HG03342 (cell line): ENCODE results near the gene ZNF221.
"Not testable (repeated sequence)": the region's sequence is repeated elsewhere in the genome, so short reads cannot be mapped to it uniquely, and the experiment has no call there.

Source experiments
- ATAC-seq: cut with Tn5 transposase; IDR thresholded peaks from one replicate; pipeline ENCODE4 v1.9.1; 2021; ENCODE audit warnings: mild to moderate bottlenecking, moderate library complexity; ENCODE audit not compliant: unreplicated experiment

The ZNF221 gene

GRCh38 chr19:43950834-43951645 lies at the start of gene ZNF221:
ZNF221 (plus strand) TSS chr19:43951228; CDS start chr19:43962727, 11,499 bp downstream.
- ATAC-seq, result peak; percentile 89

- no peak for ATAC-seq
Observed at GRCh38 chr19:43901395-43902390, 49.3 kb upstream of the ZNF221 start.

DNA sequence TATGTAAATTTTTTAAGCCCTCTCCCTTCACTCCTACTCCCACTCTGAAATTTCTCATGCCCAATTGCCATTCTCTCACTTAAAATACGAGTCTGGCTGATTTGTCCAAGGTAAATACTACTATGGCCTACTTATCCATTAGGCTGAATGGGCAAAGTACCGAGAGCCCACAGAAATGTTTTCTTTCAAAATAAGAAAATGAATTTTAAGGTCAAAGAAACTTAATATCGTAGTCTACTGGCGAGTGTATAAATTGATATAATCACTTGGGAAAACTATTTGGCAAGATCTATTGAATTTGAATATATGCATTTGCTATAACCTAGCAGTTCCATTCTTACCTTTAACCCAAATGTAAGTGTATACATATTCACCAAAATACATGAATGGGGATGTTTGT lies 48.6 kb upstream of the ZNF221 start:
- ATAC-seq, result no peak

DNA sequence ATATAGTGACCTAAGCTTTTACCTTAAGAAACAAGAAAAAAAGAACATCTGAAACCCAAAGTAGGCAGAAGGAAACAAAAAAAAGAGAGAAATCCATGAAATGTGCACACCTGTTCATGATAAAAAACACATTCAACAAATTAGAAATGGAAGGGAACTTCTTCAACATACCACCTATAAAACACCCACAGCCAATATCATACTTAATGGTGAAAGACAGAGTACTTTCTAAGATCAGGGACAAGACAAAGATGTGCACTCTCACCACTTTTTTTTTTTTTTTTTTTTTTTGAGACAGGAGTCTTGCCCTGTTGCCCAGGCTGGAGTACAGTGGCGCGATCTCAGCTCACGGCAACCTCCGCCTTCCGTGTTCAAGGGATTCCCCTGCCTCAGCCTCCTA lies 45.1 kb upstream of the ZNF221 start:
- no peak for ATAC-seq

GRCh38 chr19:43906774-43907173 lies 44.3 kb upstream of the ZNF221 start:
- ATAC-seq, result no peak

DNA sequence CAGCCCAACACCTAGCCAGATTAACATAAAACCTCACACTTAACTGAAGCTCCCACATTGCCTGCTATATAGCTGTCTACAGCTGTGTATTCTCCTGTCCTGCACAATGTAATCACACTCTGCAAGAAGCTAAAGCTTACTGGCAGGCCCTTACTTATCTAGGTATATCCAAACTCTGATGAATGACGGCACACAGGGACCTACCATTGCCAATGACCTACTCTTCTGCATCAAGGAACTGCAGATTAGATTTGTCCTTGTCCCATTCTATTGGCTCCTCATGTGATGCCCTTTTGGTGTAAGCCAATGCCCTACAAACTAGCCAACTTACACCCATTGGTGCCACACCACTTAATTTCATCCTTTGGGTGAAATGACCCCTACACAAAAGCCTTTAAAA lies 42.4 kb upstream of the ZNF221 start:
- ATAC-seq, result no peak

DNA sequence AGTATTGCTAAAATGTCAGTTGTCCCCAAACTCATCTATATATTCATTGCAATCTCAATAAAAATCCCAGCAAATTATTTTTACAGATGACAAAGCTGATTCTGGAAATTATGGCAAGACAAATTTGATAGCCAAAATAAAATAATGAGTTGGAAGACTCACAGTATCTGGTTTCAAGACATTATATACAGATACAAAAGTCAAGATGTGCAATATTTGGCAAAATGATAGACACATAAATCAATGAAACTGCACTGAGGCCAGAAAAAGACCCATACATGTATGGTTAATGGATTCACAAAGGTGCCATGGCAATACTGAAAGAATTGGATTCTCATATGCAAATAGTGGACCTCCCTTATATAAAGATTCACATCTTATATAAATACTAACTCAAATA lies 40.1 kb upstream of the ZNF221 start:
- ATAC-seq, result no peak

- ATAC-seq, result no peak
Observed at GRCh38 chr19:43913383-43913782, 37.6 kb upstream of the ZNF221 start.

- ATAC-seq, result no peak
Observed at GRCh38 chr19:43914051-43914450, 37.0 kb upstream of the ZNF221 start.

GRCh38 chr19:43923875-43924274 lies 27.2 kb upstream of the ZNF221 start:
- no peak for ATAC-seq

GRCh38 chr19:43928820-43929219 lies 22.2 kb upstream of the ZNF221 start:
- ATAC-seq, result no peak

DNA sequence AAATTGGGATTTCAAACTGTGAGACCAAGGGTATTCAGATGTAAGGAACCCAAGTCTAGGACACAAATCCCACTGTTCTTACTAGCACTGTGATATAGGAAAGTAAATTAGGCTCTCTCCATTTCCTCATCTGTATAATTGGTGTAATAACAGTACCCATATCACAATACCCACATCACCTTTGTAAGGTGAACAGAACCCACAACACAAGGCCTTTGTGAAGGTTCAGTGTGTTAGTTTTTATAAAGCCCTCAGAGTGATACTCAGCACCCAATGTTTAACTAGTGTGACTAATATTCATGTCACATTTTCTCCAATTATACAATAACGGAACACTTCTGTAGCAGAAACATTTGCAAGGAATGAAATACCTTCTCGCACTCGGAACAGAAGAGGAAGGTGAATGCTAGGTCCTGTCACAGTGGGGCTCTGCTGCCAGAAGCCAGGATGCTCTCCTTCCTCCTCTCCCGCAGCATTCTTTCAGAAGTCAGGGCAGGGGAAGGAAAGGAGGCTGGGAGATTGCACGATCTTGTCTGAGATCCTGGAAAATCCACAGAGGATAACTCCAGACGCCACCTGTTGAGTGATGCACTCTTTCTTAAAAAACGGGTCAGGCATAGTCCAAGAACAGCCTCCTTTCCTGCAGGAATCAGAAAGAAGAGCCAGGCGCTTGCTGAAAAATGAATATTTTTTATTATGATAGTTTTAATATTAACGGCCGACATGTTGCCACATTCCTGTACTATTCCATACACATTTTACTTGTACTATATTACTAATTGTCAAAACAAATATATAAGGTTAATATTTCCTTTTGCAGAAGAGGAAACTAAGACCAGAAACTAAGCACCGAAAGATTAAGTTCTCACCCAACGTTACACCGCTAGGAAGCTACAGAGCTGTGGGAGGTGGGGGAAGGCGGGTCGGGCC lies 16.7 kb upstream of the ZNF221 start:
- no peak for ATAC-seq

GRCh38 chr19:43934985-43935708 lies 15.9 kb upstream of the ZNF221 start, which contains the start of gene ZNF45:
ZNF45 (minus strand) TSS chr19:43935282; CDS start chr19:43922185, 13,097 bp downstream.
- peak; percentile 93 for ATAC-seq

DNA sequence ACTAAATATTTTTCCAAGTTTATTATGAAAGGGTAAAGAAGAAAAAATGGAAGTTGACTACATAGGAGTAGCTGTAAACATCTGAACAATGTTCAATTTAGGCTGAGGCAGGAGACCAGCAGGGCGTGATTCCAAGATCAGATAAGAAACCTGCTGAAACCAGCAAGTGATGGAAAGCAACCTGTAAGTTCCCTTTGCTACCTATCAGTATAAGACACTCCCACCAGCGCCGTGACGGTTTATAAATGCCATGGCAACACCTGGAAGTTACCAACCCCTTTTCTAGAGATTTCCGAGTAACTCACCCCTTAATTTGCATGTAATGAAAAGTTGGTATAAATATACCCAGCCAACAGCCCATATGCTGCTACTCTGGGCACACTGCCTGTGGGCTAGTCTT lies 14.8 kb upstream of the ZNF221 start:
- no peak for ATAC-seq

DNA sequence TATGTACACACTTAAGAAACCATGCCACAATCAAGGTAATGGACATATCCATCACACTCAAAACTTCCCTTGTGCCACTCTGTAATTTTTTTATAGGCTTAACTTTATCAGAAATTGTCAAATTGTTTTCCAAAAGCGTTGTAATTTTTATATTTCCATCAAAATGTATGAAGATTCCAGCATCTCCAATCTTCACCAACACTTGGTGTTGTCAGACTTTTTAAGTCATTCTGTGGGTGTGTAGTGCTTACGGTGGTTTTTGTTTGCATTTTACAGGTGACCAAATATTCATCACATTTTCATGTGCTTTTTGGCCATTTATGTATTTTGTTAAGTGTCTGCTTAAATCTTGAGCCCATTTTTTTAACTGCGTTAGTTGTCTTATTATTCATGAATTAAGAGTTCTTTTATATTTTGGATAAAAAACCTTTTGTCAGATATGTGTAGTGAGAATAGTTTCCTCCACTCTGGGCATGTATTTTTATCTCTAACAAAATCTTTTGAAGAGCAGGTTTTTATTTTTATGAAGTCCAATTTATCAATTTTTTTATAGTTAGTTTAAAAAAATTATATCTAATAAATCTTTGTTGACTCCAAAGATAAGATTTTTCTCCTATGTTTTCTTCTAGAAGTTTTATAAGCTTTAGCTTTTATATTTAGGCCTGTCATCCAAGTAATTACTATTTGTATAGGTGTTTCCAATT lies 11.3 kb upstream of the ZNF221 start:
- ATAC-seq, result no peak

GRCh38 chr19:43940719-43941118 lies 10.3 kb upstream of the ZNF221 start:
- ATAC-seq, result no peak

- ATAC-seq, result no peak
Observed at GRCh38 chr19:43941209-43941608, 9.8 kb upstream of the ZNF221 start.

DNA sequence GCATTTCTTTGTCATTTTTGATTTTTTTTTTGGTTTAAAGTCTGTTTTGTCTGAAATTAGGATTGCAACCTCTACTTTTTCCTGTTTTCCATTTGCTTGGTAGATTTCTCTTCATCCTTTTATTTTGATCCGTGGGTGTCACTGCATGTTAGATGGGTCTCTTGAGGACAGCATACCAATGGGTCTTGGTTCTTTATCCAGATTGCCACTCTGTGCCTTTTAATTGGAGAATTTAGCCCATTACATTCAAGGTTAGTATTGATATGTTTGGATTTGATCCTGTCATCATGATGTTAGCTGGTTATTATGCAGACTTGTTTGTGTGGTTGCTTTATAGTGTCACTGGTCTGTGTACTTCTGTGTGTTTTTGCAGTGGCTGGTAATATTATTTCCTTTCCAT lies 3.6 kb upstream of the ZNF221 start:
- ATAC-seq, result not testable (repeated sequence)

GRCh38 chr19:43949803-43950202 lies 1.2 kb upstream of the ZNF221 start:
- not testable (repeated sequence) for ATAC-seq
